ENCODE data around the gene ZNF296.

GRCh38 chr19:45078390-45079062 is 2.2 kb upstream of the ZNF296 start:
- no peak for TF ChIP-seq POLR2A (IDR thresholded peaks at IDR 0.05; ENCODE audit: low read length)
- TF ChIP-seq GATA1 (IDR thresholded peaks at IDR 0.05; ENCODE audit: low read depth, low read length) = no peak

All from erythroblast (primary cell).